ENCODE measurements around the gene POMP.
"Not testable (repeated sequence)": the region's sequence is repeated elsewhere in the genome, so short reads cannot be mapped to it uniquely, and the experiment has no call there.

POMP gene

DNA sequence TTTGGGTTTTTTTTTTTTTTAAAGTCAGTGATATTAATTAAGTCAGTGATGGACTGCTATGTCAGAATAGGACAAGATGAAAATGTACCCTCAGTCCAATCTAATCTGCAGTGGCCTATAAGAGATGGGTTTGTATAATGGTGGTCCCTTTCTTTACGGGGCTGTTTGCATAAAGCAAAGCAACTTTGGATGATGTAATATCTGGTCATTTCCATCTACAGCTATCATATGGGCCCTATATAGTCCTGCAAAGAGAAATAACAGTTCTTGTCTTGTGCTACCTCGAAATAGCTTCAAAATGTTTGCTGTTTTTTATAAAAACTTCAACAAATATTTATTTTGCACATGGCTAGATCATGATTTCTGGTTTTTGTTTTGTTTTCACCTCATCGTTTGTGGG lies 20.2 kb upstream of the POMP start:
- DNase-seq, result no peak

DNA sequence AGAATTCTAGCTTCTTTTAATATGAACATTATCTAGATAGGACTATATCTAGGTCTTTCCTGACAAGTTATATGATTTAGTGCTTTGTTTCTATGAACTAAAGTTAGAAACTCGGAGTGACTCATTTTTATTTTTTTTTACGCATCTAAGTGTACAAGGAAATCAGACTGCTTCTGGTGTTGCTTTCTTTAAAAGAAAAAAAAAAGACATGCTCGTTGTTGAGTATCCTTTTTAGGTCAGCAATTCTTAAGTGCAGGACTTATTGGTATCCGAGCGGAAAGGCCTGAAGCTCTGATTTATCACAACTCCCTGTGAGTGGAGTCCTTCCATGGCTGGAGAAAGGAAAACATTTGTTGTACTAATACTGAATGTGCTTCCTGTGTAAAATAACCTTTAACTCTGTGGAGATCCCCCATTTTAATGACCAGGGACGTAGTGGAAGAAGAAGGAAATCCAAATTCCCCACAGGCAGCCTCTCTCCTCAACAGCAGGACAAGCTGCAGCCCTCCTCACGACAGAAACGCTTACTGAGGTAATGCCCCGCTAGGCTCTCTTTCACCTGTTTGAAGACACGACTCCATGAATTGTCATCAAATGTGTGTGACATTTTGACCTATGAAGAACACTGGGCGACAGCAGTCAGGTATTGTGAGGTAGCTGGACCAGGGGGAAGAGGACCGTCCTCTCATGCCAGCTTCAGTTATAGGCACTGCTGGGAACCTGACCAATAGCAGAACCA lies 17.9 kb upstream of the POMP start:
- DNase-seq, result no peak

DNA sequence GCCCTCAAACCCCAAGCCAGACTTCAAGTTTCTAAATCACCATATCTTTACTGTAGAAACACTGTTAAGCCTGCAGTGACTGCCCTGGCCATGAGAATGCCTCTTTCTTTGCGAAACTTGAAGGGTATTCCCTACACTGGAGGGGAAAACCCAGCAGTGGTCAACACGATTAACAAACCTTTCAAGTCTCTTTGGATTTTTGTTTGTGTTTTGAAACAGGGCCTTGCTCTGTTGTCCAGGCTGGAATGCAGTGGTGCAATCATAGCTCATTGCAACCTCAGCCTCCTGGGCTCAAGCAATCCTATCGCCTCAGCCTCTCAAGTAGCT lies 17.4 kb upstream of the POMP start:
- no peak for DNase-seq

DNA sequence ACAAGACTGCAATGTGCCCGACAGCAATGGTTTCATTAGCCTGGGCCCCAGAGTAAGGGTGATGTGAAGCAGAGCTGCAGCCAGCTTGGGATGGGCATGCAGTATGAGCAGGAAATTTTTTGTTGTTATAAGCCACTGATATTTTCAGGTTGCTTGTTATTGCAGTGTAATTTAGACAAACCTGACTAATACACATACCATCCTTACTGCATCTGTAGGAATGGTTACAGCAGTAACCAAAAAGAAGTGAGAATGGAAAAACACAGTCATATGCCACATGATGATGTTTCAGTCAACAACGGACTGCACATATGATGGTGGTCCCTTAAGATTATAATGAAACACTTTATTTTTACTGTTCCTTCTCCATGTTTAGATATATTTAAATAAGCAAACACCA lies 8.6 kb upstream of the POMP start:
- DNase-seq, result no peak

DNA sequence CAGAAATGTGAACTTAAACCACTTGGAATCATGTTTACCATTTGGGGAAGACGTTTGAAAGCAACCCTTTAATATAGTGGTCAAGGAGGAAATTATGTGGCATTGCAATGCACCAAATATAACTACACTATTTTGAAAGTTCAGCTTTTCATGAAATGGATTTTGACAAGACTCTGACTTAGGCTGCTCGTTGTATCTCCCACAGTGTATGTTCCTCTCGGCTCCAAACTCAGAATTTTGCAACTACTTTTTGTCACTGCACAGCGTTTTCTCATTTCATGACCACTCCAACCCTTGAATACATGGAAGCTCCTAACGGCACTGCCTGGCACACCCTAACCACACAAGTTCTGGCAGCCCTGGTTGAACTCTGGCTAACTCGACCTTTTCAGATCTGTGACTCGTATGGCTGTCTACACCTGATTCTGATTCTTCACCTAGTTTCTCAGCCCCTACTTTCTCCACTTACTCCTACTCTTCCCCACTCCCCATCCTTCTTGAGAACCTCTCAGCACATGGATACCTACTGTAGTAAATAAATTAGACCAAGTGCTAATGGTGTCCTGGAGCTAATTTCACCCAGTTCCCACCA lies 7.0 kb upstream of the POMP start:
- DNase-seq, result no peak

DNA sequence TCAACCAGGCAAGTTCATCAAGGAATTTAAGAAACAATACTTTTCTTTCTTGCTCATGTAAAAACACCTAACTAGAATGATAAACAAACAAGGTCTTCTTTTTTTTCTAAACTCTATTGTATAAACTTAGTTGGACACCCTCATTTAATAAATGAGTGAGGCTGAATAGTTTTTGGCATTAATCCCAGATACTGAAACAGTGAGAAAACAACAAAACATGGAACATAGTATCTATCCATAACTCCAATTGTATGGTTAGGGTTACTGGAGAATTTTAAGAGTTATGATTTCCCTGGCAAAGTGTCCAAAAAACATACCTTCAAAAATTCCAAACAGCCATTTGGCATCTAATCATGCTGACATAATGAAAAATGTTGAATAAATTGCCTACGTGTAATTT lies 5.8 kb upstream of the POMP start:
- DNase-seq, result no peak

DNA sequence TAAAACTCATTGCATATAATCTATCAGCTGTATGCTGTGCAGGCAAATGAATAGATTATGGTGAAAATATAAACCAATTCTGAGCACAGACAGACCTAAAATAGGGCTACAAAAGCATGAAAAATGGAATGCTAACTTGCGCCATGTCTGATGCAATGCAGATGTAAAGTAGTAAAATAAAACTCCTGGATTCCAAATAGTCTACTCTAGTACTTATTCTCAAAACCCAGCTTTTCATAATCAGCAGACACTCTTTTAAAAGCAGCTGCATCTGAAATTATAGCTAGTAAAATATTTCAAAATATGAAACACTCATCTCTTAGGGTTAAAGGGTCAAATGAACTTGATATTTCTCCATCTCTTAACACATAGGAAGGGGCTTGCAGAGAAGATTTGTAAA lies 4.7 kb upstream of the POMP start:
- DNase-seq, result no peak

DNA sequence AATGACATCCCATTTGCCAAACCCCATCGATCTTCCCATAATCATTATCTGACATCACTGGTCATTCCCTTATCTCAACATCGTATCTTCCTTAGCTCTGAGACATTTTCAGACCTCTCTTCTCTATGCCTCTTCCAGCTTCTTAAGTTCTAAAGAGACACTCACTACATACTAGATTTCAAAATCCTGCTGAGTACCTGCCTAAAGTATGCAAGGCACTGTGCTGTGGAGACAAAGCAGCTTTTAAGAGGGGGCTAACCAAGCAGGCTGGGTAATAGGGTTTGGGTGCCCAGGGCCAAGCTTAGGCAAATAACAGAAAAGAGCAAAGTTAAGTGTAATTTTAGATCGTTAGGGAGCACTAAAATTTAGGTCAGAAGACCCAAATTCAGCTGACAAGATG lies 3.4 kb upstream of the POMP start:
- DNase-seq, result no peak

DNA sequence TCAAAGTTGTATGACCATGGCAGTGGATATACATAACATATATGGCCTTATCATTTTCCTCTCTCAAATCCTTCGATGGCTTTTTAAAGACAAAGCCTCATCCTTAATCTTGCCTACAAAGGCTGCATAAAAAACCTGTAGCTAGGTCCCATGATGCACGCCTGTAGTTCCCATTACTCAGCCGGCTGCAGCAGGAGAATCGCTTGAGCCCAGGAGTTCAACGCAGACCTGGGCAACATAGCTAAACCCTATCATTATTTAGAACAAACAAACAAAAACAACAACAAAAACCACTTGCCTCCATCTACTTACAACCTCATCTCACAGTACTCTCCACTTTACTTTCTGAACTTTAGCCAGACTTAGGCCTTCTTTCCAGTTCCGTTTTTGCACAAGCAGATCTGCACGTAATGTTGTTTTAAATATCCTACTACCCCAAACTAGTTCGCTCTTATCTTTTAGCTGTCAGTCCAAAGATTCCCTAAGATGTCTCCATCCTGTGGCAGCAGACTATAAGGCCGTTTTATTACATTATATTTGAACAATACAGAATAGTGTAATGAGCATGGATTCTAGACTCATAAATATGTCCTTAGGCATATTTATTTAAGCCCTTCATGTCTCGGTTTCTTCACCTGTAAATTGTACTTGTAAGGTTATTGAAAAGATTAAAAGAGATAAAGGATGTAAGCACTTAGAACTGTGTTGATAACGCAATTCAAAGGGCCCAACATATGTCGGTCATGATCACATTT lies 969 bp upstream of the POMP start:
- DNase-seq, result no peak

DNA sequence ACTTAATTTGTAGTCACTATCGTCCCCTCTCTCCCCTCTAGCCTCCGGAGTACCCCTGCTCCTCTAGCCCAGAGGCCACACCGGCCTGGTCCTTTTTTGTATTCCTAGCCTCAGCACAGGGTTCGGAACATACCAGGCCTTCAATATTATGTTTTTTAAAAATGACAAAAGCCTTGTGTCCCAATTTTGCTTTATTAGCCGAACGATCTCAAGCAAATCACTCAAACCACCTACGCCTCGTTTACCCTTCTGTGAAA lies 463 bp upstream of the POMP start:
- DNase-seq, result no peak

DNA sequence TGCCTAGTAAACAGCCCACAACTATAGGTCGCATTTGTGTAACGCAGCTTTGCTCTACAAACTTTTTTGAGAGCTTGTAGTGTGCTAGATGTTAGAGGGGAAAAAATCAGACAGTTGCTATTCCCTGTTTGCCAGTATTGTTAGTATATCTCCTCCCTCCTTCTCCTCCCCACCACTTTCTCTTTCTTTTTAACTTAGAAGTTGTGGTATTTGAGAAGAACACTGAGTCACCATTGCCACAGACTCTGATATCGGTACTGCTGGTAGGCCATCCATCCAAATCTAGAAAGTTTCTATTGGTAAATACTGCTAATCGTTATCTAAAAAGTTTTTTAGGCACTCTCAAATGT lies 666 bp downstream of the POMP start:
- no peak for DNase-seq

DNA sequence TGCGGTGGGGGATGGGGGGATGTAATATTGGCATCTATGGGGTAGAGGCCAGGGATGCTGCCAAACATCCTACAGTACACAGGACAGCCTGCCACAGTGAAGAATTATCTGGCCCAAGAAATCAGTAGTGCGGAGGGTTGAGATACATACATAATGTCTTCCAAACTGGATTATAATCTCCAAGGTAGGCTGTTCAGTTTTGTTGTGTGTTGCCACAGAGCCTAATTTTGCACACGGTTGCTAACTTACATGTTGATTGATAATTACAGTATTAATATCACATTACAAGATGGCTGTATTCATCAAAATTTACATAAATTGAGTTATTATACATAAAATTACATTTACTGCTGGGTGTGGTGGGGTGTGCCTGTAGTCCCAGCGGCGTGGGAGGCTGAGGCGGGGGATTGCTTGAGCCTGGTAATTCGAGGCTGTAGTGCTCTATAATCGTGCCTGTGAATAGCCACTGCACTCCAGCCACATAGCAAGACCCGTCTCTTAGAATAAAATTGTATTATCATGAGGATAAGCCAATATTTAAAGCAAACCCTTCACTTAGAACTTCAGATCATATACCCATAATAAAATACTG lies 8.1 kb downstream of the POMP start:
- DNase-seq, result no peak

DNA sequence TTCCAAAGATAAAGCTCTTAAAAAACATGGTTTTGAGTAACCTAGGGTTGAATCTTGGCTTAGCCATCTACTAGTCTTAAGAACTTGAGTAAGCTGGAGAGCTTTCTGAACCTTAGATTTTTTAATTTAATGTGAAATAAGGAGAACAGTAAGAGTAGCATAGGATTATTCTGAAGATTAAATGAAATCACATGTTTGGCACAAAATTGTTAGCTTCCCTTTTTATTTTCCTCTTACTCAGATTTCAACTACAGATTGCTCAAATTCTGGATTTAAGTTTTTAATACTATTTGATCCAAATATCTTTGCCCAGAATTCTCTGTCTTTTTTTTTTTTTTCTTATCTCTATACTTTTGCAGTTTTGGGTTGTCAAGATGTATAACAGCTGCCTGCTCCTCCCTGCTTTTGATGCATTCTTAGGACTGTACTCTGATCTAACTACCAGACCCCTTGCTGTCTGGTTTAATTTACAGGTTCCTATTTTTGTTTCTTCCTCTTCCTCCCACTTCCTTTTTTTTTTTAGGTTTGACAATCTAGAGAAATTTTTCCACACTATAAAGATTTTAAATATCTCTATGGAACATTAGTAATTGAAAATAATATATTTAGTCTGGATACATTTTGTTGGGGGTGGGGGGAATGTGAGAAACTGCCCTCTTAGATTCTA lies 12.3 kb downstream of the POMP start:
- no peak for DNase-seq

DNA sequence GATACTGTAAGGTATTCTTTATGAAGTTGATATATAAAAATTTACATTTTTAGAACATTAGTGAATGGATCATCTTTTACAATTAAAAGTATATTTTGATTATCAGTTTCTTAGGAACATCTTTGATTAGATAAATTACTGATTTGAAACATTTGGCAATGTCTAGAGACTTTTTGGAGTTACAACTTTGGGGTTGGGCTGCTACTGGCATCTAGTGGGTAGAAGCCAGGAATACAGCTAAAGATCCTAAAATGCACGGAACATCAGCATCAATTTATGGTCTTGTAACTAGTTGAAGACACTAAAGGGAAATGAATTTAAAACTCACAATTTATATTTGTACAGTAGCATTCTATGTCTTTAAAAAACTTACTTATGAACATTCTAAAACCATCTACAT lies 19.9 kb downstream of the POMP start:
- DNase-seq, result no peak

DNA sequence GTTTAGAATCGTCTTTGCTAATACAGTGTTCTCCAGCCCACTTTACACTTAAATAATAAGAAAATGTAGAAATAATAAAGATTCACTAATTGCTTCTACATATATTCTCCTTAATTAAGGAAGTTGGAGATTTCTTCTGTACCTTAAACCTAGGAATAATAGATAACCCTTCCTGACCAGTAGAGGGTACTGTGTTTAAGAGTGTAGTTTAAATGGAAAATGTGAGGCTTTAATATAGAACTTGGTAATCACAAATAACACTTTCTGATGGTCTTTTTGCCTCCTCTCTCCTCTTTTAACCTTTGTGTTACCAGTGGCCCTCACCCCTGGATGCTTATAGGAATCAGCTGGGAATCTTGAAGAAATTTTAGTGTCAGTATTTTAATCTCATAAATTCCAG lies 20.7 kb downstream of the POMP start:
- DNase-seq, result no peak

DNA sequence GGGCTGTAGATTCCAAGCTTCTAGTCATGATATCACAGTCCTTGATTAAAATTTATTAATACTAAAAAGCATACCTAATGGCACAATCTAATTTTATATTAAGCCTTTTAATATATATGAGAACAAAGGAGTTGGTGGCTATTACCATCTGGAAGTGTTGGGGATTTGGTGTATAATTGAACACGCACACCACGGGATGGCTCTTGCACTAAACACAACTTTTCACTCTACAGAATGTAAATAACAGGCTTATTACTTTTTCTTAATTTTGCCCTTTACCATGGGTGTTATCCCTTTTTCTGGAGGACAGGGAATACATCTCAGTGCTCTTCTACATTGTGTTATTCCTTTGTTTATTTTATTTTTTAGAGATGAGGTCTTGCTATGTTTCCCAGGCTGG lies 21.6 kb downstream of the POMP start:
- DNase-seq, result no peak

DNA sequence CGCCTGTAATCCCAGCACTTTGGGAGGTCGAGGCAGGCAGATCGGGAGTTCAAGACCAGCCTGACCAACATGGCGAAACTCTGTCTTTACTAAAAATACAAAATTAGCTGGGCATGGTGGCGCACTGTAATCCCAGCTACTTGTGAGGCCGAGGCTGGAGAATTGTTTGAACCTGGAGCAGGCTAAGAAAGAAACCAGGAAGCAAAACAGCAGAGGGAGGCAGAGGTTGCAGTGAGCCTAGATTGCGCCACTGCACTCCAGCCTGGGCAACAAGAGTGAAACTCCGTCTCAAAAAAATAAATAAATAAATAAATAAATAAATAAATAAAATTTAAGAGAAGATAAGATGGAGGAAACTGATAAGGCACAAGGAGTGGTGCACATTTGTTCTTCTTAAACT lies 24.2 kb downstream of the POMP start:
- not testable (repeated sequence) for DNase-seq

DNA sequence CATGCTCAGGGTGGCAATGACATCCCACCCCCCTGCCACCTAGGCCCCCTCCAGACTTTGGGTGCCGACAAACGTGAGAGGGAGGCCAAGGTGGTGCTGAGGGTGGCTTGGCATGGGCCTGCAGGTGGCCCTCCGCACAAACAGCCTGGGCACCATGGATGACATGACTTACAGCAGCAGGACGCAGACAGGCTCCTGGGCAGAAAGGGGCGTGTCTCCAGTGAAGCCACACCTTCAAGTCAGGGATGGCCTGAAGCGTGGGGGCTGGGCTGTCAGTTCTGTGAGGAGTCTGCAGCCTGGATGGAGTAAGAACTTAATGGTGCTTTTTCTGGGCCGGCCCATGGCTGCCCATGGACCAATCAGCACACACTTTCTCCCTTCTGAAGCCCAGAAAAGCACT lies 25.3 kb downstream of the POMP start:
- DNase-seq, result no peak

DNA sequence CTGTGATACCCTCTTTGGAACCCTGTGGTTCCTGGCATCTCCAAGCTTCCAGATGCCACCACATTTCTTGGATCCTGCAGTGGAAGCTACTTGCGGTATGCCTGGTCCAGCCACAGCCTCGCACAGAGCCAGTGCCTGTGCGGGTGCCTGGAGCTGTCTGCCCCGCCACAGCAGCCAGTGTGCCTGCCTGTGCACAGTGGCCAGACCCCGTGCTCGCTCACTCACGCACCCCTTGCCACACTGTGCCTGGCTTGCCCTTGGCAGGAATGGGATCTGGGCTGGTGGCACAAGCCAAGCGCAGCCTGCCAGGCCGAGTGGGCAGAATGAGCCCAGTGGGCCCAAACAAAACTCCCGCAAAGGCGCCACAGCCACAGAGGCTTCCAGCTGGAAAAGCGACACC lies 26.2 kb downstream of the POMP start:
- DNase-seq, result no peak

DNA sequence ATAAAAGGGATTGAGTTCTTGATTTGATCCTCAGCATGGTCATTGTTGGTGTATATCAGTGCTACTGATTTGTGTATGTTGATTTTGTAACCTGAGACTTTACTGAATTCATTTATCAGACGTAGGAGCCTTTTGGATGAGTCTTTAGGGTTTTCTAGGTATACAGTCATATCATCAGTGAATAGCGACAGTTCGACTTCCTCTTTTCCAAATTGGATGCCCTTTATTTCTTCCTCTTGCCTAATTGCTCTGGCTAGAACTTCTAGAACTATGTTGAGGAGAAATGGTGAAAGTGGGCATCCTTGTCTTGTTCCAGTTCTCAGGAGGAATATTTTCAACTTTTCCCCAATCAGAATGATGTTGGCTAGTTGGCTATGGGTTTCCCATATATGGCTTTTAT lies 27.0 kb downstream of the POMP start:
- no peak for DNase-seq

DNA sequence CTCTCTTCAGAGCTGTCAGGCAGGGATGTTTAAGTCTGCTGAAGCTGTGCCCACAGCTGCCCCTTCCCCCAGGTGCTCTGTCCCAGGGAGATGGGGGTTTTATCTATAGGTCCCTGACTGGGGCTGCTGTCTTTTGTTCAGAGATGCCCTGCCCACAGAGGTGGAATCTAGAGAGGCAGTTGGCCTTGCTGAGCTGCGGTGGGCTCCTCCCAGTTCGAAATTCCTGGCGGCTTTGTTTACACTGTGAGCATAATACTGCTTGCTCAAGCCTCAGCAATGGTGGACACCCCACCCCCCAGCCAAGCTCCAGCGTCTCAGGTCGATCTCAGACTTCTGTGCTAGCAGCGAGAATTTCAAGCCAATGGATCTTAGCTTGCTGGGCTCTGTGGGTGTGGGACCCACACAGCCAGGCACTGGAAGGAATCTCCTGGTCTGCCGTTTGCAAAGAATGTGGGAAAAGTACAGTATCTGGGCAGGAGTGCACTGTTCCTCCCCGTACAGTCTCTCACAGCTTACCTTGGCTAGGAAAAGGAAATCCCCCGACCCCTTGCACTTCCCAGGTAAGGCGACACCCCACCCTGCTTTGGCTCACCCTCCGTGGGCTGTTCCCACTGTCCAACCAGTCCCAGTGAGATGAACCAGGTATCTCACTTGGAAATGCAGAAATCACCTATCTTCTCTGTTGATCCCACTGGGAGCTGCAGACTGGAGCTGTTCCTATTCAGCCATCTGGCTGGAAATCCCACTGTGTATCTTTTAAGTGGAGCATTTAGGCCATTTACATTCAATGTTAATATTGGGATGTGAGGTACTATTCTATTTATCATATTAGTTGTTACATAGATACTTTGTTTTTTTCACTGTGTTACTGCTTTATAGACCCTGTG lies 34.9 kb downstream of the POMP start:
- not testable (repeated sequence) for DNase-seq

DNA sequence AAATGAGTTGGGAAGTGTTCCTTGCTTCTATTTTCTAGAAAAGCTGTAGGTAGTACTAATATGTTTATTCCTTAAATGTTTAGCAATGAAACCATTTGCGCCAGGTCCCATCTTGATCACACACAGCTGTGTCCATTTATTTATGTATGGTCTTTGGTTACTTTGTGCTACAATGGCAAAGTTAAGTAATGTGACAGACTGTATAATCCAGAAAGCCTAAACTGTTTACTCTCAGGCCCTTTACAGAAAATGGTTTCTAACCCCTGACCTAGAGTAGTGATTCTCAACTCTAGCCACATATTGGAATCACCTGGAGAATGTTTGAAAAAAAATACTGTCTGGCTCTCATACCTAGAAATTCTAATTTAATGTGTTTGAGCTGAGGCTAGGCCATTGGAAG lies 38.5 kb downstream of the POMP start:
- DNase-seq, result no peak

DNA sequence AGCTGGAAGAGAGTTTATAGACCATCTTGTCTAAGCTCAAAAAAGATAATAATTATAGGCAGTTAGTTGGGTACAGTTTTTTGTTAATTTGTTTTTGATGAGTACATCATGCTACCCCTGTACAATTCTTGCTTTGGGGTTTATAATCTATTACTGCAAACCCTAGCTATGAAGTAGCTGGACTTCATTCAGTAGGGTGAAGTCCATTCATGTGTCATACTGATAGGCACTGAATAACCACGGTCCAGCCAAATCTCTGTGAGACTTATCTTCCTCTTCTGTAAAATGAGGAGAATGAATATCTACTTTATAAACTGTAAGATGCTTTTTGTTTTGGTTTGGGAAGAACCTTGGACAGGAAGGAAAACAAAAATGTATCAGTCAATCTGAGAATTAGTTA lies 40.3 kb downstream of the POMP start:
- DNase-seq, result no peak

Measured in activated naive CD4-positive, alpha-beta T cell treated with Interleukin-2 at 50 U/mL for 16 hours (primary cell).